Ishikawa (cell line): Measurements from ENCODE around the gene NR3C2.

Source experiments
- CEBPB ChIP-seq: IDR thresholded peaks from 2 replicates; pipeline ENCODE4 v1.6.1; 2012
- EP300 ChIP-seq: IDR thresholded peaks from 2 replicates; pipeline ENCODE4 v1.6.1; 2012; ENCODE audit warnings: borderline replicate concordance
- FOXM1 ChIP-seq: IDR thresholded peaks from 2 replicates; pipeline ENCODE4 v1.6.1; 2012; ENCODE audit warnings: low read depth, borderline replicate concordance
- RAD21 ChIP-seq: IDR thresholded peaks from 2 replicates; pipeline ENCODE4 v1.6.1; 2012; ENCODE audit warnings: low read depth
- TCF12 ChIP-seq: IDR thresholded peaks from 2 replicates; pipeline ENCODE4 v1.6.1; 2012; ENCODE audit warnings: low read depth
- TEAD4 ChIP-seq: IDR thresholded peaks from 2 replicates; pipeline ENCODE4 v1.6.1; 2012
- USF1 ChIP-seq: IDR thresholded peaks from 2 replicates; pipeline ENCODE4 v1.6.1; 2012
- YY1 ChIP-seq: IDR thresholded peaks from 2 replicates; pipeline ENCODE4 v1.6.1; 2012; ENCODE audit warnings: low read depth

DNA sequence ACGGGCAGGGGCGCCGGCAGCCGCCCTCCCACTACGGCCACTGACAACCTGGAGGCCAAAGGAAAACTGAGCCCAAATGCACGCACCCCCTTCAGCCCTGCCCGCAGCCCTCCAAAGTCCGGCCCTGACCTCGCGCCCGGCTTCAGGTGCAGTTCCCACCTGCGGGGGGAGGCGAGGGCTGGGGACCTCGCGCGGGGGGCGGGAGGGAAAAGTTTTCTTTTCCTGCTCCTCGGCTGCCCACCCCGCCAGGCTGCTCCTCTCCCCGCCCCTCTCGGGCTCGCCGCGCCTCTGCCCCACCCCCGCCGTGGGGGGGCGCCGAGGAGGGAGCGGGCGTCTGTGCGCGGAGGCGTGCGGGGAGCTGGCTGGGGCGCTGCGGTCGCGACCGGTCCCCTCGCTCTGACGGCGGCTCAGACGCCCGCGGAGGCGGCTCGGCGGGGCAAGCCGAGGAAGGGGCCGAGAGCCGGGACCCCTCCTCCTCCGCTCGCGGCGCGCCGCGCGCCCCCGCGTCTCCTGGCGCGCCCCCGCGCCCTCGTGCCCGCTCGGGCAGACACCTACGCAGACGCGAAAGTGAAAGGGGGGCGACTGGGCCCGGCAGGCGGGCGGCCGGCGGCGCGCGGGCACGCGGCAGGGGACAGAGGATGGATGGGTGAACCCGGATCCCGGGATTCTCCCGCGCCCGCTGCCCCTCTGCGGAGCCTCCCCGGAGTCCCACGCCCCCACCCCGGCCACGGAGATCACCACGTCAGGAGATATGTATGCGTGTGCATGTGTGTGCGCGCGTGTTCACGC lies 3.1 kb upstream of the NR3C2 start:
- TF ChIP-seq TEAD4 (no peak), YY1 (no peak), EP300 (no peak), CEBPB (no peak), TCF12 (0 out of 2 replicates have a peak, but pooled peaks have one; percentile 40), FOXM1 (no peak), USF1 (no peak), RAD21 (no peak)
